Esophagus muscularis mucosa (tissue), 4 donors: Measurements from ENCODE around the gene PPFIA4.

ENCODE experiments used
- EP300 ChIP-seq: sonication (generic); formaldehyde crosslinking; IDR thresholded peaks from one replicate; pipeline ENCODE4 v1.6.1; 2017; ENCODE audit warnings: antibody characterized with exemption
- POLR2A ChIP-seq: fragments of 450-650 bp; IDR thresholded peaks from one replicate; pipeline ENCODE4 v1.6.1; 2017; ENCODE audit warnings: antibody characterized with exemption, moderate library complexity, mild to moderate bottlenecking, low read depth
- POLR2AphosphoS5 ChIP-seq, 2 donors: sonication (generic); formaldehyde crosslinking; IDR thresholded peaks; one replicate each; pipeline ENCODE4 v1.6.1; 2017; ENCODE audit warnings: antibody characterized with exemption in 2 of 2
- TF ChIP-seq, protein P1 (sequence below), 3 experiments: fragments of 200-600 bp in 2 of 3; fragments of 450-650 bp in 1 of 3; sonication (generic) in 2 of 3; IDR thresholded peaks; one replicate each; pipeline ENCODE4 v1.5.1; 2017 to 2019; ENCODE audit warnings: antibody characterized with exemption in 3 of 3, mild to moderate bottlenecking in 2 of 3, moderate library complexity in 1 of 3

DNA sequence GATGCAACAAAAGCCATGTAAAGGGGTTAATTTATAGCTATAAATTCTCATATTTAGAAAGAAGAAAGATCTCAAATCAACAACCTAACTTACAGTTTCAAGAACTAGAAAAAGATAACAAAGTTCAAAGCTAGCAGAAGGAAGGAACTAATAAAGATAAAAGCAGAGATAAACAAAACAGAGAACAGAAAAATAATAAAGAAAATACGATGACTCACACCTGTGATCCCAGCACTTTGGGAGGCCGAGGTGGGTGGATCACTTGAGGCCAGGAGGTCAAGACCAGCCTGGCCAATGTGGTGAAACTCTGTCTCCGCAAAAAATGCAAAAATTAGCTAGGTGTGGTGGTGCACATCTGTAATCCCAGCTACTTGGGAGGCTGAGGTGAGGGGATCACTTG lies 31.5 kb upstream of the PPFIA4 start:
- TF ChIP-seq, protein P1, sequence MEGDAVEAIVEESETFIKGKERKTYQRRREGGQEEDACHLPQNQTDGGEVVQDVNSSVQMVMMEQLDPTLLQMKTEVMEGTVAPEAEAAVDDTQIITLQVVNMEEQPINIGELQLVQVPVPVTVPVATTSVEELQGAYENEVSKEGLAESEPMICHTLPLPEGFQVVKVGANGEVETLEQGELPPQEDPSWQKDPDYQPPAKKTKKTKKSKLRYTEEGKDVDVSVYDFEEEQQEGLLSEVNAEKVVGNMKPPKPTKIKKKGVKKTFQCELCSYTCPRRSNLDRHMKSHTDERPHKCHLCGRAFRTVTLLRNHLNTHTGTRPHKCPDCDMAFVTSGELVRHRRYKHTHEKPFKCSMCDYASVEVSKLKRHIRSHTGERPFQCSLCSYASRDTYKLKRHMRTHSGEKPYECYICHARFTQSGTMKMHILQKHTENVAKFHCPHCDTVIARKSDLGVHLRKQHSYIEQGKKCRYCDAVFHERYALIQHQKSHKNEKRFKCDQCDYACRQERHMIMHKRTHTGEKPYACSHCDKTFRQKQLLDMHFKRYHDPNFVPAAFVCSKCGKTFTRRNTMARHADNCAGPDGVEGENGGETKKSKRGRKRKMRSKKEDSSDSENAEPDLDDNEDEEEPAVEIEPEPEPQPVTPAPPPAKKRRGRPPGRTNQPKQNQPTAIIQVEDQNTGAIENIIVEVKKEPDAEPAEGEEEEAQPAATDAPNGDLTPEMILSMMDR (IDR thresholded peaks at IDR 0.05) = no peak
- no peak for TF ChIP-seq POLR2AphosphoS5 (IDR thresholded peaks at IDR 0.05)
- TF ChIP-seq EP300 = no peak
- no peak for TF ChIP-seq POLR2A
